Stomach smooth muscle (tissue), 2 donors: ENCODE data around the gene STX2.
"Not testable (repeated sequence)": the region's sequence is repeated elsewhere in the genome, so short reads cannot be mapped to it uniquely, and the experiment has no call there.

Source experiments
- H3K27ac ChIP-seq: one replicate; pipeline ENCODE4 v1.7.0; 2013; ENCODE audit warnings: mild to moderate bottlenecking, low read length, inconsistent platforms
- H3K27me3 ChIP-seq, 2 donors: one replicate each; pipeline ENCODE4 v1.7.0; 2013; ENCODE audit warnings: low read length in 2 of 2; ENCODE audit not compliant: insufficient read depth in 2 of 2, control insufficient read depth in 1 of 2
- H3K36me3 ChIP-seq, 2 donors: one replicate each; pipeline ENCODE4 v1.7.0; 2013; ENCODE audit warnings: low read length in 2 of 2; ENCODE audit not compliant: control insufficient read depth in 2 of 2, insufficient read depth in 2 of 2
- H3K4me1 ChIP-seq: one replicate; pipeline ENCODE4 v1.7.0; 2013; ENCODE audit warnings: low read length; ENCODE audit not compliant: control insufficient read depth, insufficient read depth
- H3K4me3 ChIP-seq, 2 donors: one replicate each; pipeline ENCODE4 v1.7.0; 2013; ENCODE audit warnings: low read length in 2 of 2
- H3K9ac ChIP-seq, 2 donors: one replicate each; pipeline ENCODE4 v1.7.0; 2013; ENCODE audit warnings: low read length in 2 of 2, mild to moderate bottlenecking in 1 of 2
- H3K9me3 ChIP-seq, 2 donors: one replicate each; pipeline ENCODE4 v1.7.0; 2013; ENCODE audit warnings: low read length in 2 of 2; ENCODE audit not compliant: control insufficient read depth in 2 of 2
- donor health status: healthy.
- donor health status: Pancreatic carcinoma.

STX2 gene

GRCh38 chr12:130838951-130839769 lies at the start of gene STX2:
Gene STX2 (minus strand): TSS chr12:130839250. CDS start chr12:130839099, 151 bp downstream.
- Histone ChIP-seq H3K9ac (peak within 1 kb of the TSS; percentile 64 to 66), H3K4me1 (peaks cover 20% of the 10 kb centered on the region), H3K27me3 (no peaks in the 10 kb centered on the region), H3K4me3 (peak within 1 kb of the TSS; percentile 75 to 84), H3K9me3 (no peaks in the 10 kb centered on the region), H3K27ac (peak within 1 kb of the TSS; percentile 31), H3K36me3 (no peaks in the 10 kb centered on the region)

GRCh38 chr12:130887190-130887589 lies 48.1 kb upstream of the STX2 start:
- H3K9ac ChIP-seq, H3K9me3 ChIP-seq: not testable (repeated sequence)

GRCh38 chr12:130881548-130881947 lies 42.5 kb upstream of the STX2 start:
- Histone ChIP-seq H3K9ac (no peak overlapping the region), H3K9me3 (no peaks in the 10 kb centered on the region), H3K4me3 (no peak overlapping the region), H3K4me1 (no peaks in the 10 kb centered on the region), H3K36me3 (peaks cover 9 to 10% of the 10 kb centered on the region in 2 donors), H3K27me3 (no peaks in the 10 kb centered on the region), H3K27ac (no peak overlapping the region)

More at GRCh38 chr12:130887190-130887589, 48.1 kb upstream of the STX2 start:
- H3K36me3 ChIP-seq, H3K4me3 ChIP-seq, H3K27ac ChIP-seq, H3K27me3 ChIP-seq, H3K4me1 ChIP-seq: not testable (repeated sequence)

DNA sequence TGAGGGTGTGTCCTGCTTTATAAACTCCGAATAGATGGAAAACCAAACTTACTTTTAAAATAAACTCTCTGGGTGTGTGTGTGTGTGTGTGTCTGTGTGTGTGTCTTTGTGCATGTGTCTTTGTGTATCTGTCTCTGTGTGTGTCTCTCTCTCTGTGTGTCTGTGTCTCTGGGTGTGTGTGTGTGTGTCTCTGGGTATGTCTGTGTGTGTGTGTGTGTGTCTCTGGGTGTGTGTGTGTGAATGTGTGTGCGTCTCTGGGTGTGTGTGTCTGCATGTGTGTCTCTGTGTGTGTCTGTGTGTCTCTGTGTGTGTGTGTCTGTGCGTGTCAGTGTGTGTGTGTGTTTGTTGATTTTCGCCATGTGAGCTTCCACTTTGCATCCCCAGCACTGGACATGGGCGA lies 42.0 kb upstream of the STX2 start:
- peaks cover 14% of the 10 kb centered on the region in 2 donors for H3K36me3 ChIP-seq
- H3K9ac ChIP-seq, result no peak overlapping the region
- no peaks in the 10 kb centered on the region for H3K27me3 ChIP-seq
- no peak overlapping the region for H3K27ac ChIP-seq
- no peaks in the 10 kb centered on the region for H3K4me1 ChIP-seq
- H3K4me3 ChIP-seq, result no peak overlapping the region
- H3K9me3 ChIP-seq, result no peaks in the 10 kb centered on the region

- Histone ChIP-seq H3K4me1 (no peaks in the 10 kb centered on the region), H3K27ac (no peak overlapping the region), H3K9me3 (no peaks in the 10 kb centered on the region), H3K9ac (no peak overlapping the region), H3K27me3 (no peaks in the 10 kb centered on the region), H3K36me3 (peaks cover 20% of the 10 kb centered on the region in 2 donors), H3K4me3 (peak overlapping the region in 1 of 2 donors; percentile 52)
Measured at GRCh38 chr12:130880411-130880885, 41.4 kb upstream of the STX2 start.

GRCh38 chr12:130879781-130880389 lies 40.8 kb upstream of the STX2 start:
- peaks cover 23 to 25% of the 10 kb centered on the region in 2 donors for H3K36me3 ChIP-seq
- no peak overlapping the region for H3K4me3 ChIP-seq
- no peak overlapping the region for H3K27ac ChIP-seq
- H3K9ac ChIP-seq, result no peak overlapping the region
- no peaks in the 10 kb centered on the region for H3K27me3 ChIP-seq
- no peaks in the 10 kb centered on the region for H3K9me3 ChIP-seq
- H3K4me1 ChIP-seq, result no peaks in the 10 kb centered on the region

- no peak overlapping the region for H3K27ac ChIP-seq
- H3K27me3 ChIP-seq, result no peaks in the 10 kb centered on the region
- no peaks in the 10 kb centered on the region for H3K4me1 ChIP-seq
- H3K9ac ChIP-seq, result no peak overlapping the region
- H3K9me3 ChIP-seq, result no peaks in the 10 kb centered on the region
- no peak overlapping the region for H3K4me3 ChIP-seq
- peaks cover 27 to 28% of the 10 kb centered on the region in 2 donors for H3K36me3 ChIP-seq
Measured at GRCh38 chr12:130879212-130879686, 40.2 kb upstream of the STX2 start.

- no peaks in the 10 kb centered on the region for H3K4me1 ChIP-seq
- no peaks in the 10 kb centered on the region for H3K27me3 ChIP-seq
- peaks cover 30 to 32% of the 10 kb centered on the region in 2 donors for H3K36me3 ChIP-seq
- no peak overlapping the region for H3K4me3 ChIP-seq
- no peak overlapping the region for H3K9ac ChIP-seq
- no peaks in the 10 kb centered on the region for H3K9me3 ChIP-seq
- H3K27ac ChIP-seq, result no peak overlapping the region
Measured at GRCh38 chr12:130878193-130879185, 39.4 kb upstream of the STX2 start.

DNA sequence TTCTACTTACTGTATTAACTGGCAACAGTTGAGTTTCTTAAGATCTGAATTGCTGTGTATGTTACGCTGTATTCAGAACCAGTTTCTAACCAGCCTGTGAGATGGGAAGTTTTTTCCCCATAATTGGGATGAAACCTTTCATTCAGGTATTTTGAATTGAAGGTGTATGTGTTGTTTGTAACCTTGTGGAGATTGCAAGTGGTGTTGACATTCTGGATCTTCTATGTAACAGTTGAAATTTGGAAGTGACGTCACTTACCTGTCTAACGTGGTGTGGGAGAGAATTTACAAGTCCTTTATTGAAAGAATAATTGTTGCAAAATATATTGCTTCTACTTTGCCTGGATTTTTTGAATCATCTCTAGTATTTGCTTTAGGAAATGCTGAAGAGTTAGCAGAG lies 38.3 kb upstream of the STX2 start:
- Histone ChIP-seq H3K4me1 (peaks cover 9% of the 10 kb centered on the region), H3K27me3 (no peaks in the 10 kb centered on the region), H3K4me3 (no peak overlapping the region), H3K9ac (no peak overlapping the region), H3K9me3 (no peaks in the 10 kb centered on the region), H3K27ac (no peak overlapping the region), H3K36me3 (peaks cover 33 to 34% of the 10 kb centered on the region in 2 donors)

DNA sequence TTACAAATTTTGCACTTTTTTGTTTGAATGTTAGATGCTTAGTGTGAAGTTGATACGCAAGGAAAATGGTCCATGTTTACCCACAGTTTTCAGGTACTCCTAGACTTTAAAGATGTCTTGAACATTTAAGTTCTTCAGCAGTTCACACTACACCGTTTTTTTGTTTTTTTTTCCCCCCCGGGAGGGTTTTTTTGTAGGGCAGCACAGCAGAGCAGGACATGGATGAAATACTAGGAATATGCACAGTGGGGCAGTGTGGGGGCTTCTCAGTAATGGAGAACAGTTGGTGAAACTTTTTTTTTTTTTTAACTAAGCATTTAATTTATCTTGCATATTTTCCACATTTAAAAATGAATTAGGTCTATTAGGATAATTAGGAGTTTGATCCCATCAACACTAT lies 37.7 kb upstream of the STX2 start:
- no peak overlapping the region for H3K4me3 ChIP-seq
- H3K4me1 ChIP-seq, result peaks cover 9% of the 10 kb centered on the region
- H3K27ac ChIP-seq, result no peak overlapping the region
- H3K36me3 ChIP-seq, result peaks cover 33 to 34% of the 10 kb centered on the region in 2 donors
- H3K9me3 ChIP-seq, result no peaks in the 10 kb centered on the region
- H3K9ac ChIP-seq, result no peak overlapping the region
- no peaks in the 10 kb centered on the region for H3K27me3 ChIP-seq
